ENCODE data around the gene ATN1. TPM values are rescaled to one million over a fixed set of nuclear protein-coding genes. Genes with fewer than 3 reads are reported as not detected.
A peak's percentile ranks its signal among the peaks of the same experiment; 100 is the strongest.

Gene ATN1
- total and polyA plus RNA-seq, 2 of the 8 experiments (the other 6 are each of a cell fraction or from before 2014, with no cell fraction given): 20.6 to 73.4 TPM

DNA sequence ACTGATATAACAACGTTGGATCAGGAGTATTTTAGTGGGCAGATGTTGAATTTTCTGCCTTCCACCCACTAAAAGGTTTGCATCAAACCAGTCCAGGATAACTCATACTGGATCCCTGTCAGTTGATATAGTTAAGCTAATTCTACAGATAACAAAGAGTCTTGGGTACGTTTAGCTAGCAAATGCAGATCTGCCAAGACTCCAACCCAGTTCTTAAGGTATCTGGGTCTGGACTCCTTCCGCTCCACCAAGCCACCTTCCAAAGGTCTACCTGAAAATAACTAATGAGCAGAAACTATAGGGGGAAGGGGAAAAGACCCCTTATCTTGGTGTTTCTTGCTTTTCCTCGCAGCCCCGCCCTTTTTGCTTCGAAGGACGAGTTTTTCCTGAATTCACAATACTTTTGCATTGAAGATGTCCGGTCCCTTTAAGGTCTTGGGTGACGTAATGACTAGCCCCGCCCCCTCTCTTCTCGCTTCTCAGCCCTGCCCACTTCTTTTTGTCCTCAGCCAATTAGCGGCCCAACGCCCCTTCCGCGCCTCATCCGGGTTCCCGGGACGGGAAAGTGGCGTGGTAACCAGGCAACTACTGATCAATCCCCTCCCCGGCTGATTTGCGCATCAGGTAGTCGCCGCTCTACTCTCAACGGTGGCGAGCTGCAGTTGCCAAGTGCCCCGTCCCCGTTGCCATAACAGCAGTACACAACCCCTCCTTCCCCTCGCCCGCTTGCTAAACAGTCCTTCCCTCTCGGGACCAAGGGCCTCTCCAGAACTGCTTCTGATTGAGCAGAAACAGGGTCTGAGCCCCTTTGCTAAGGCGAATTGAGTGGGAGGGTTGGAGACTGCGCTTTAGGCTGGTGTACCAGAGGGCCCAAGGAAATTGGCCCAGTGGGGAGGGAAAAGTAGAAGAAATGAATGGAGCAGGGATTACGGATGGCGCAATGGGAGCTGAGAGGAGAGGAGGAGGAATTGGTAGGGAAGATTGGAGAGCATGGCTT lies 23.2 kb upstream of the ATN1 start, which contains the start of gene LRRC23 (continued):
- TF ChIP-seq SAP30 (IDR thresholded peaks at IDR 0.05; ENCODE audit: insufficient read depth, insufficient replicate concordance, low read length) (peak; percentile 89), JUN (IDR thresholded peaks at IDR 0.05; ENCODE audit: low read depth, low read length) (peak; percentile 61; the same call in 1 of the 2 replicates), CHD7 (IDR thresholded peaks at IDR 0.05; ENCODE audit: insufficient replicate concordance, low read length) (no peak), CREB1 (IDR thresholded peaks at IDR 0.05) (peak; percentile 77), TBP (IDR thresholded peaks at IDR 0.05; ENCODE audit: low read depth, low read length) (peak; percentile 51; the same call in 1 of the 2 replicates), CEBPB (IDR thresholded peaks at IDR 0.05; ENCODE audit: low read depth, low read length) (peak; percentile 68), KDM4A (IDR thresholded peaks at IDR 0.05; ENCODE audit: low read depth, low read length, severe bottlenecking) (peak; percentile 35), GABPA (IDR thresholded peaks at IDR 0.05; ENCODE audit: borderline replicate concordance, insufficient read depth, low read length) (no peak), SIN3A (conservative IDR thresholded peaks at IDR 0.05 in 1 of 2, IDR thresholded peaks at IDR 0.05 in 1 of 2; ENCODE audit: low read depth in 1 of 2, low read length in 2 of 2) (peak; percentile 95 to 99)

All from H1 (cell line).